ENCODE measurements around the gene PNPLA7. TPM values are rescaled to one million over a fixed set of nuclear protein-coding genes. Genes with fewer than 3 reads are reported as not detected.

PNPLA7 gene
- total and polyA plus RNA-seq, 2 of the 13 experiments (the other 11 are each of a cell fraction or from before 2014, with no cell fraction given): 0.42 to 1.5 TPM

GRCh38 chr9:137462986-137463930 is 86.9 kb downstream of the PNPLA7 start (continued):
- TF ChIP-seq ZNF687 (CRISPR knock-in tag; IDR thresholded peaks at IDR 0.05): peak; percentile 98
- no peak for TF ChIP-seq SCMH1 (CRISPR knock-in tag; IDR thresholded peaks at IDR 0.05; ENCODE audit: borderline replicate concordance)
- TF ChIP-seq ZNF563 (CRISPR knock-in tag; IDR thresholded peaks at IDR 0.05): peak; percentile 44; the same call in 1 of the 2 replicates
- no peak for TF ChIP-seq FOXP1 (IDR thresholded peaks at IDR 0.05)
- TF ChIP-seq FOXP1 (CRISPR knock-in tag; IDR thresholded peaks at IDR 0.05): no peak
- no peak for TF ChIP-seq ZSCAN31 (CRISPR knock-in tag; IDR thresholded peaks at IDR 0.05; ENCODE audit: low read depth)
- TF ChIP-seq CREBL2 (CRISPR knock-in tag; IDR thresholded peaks at IDR 0.05; ENCODE audit: borderline replicate concordance): no peak
- TF ChIP-seq AGO2 (optimal IDR thresholded peaks at IDR 0.05; ENCODE audit: low read depth, low read length): no peak
- TF ChIP-seq ZNF281 (CRISPR knock-in tag; IDR thresholded peaks at IDR 0.05; ENCODE audit: borderline replicate concordance): no peak
- peak; percentile 66; the same call in 1 of the 2 replicates for TF ChIP-seq ZNF124 (CRISPR knock-in tag; IDR thresholded peaks at IDR 0.05)
- peak; percentile 79; the same call in 1 of the 2 replicates for TF ChIP-seq HIC2 (CRISPR knock-in tag; IDR thresholded peaks at IDR 0.05; ENCODE audit: low read depth)
- TF ChIP-seq MTF2 (CRISPR knock-in tag; IDR thresholded peaks at IDR 0.05; ENCODE audit: borderline replicate concordance): no peak
- no peak for TF ChIP-seq ZNF17 (CRISPR knock-in tag; IDR thresholded peaks at IDR 0.05)
- TF ChIP-seq HINFP (CRISPR knock-in tag; IDR thresholded peaks at IDR 0.05; ENCODE audit: low read depth): peak; percentile 84; the same call in 1 of the 2 replicates
- TF ChIP-seq BATF2 (CRISPR knock-in tag; IDR thresholded peaks at IDR 0.05): 0 out of 2 replicates have a peak, but pooled peaks have one; percentile 16
- no peak for TF ChIP-seq ZKSCAN5 (CRISPR knock-in tag; IDR thresholded peaks at IDR 0.05)
- TF ChIP-seq CBX1 (IDR thresholded peaks at IDR 0.05; ENCODE audit: low read depth): peak; percentile 44

All from HepG2 (cell line).